T-helper 9 cell (primary cell): Measurements from ENCODE around the gene NUFIP1.
"Not testable (repeated sequence)": the region's sequence is repeated elsewhere in the genome, so short reads cannot be mapped to it uniquely, and the experiment has no call there.

Experiments
- DNase-seq: peaks from one replicate; pipeline ENCODE4 v3.0.0-alpha.2; 2020
- total RNA-seq, 2 donors: gene quantifications; one replicate each; lab custom pipeline; 2026; lab: John Stamatoyannopoulos, UW

NUFIP1 gene
- 9.4 to 14.0 reads per million in 2 donors for total RNA-seq

DNA sequence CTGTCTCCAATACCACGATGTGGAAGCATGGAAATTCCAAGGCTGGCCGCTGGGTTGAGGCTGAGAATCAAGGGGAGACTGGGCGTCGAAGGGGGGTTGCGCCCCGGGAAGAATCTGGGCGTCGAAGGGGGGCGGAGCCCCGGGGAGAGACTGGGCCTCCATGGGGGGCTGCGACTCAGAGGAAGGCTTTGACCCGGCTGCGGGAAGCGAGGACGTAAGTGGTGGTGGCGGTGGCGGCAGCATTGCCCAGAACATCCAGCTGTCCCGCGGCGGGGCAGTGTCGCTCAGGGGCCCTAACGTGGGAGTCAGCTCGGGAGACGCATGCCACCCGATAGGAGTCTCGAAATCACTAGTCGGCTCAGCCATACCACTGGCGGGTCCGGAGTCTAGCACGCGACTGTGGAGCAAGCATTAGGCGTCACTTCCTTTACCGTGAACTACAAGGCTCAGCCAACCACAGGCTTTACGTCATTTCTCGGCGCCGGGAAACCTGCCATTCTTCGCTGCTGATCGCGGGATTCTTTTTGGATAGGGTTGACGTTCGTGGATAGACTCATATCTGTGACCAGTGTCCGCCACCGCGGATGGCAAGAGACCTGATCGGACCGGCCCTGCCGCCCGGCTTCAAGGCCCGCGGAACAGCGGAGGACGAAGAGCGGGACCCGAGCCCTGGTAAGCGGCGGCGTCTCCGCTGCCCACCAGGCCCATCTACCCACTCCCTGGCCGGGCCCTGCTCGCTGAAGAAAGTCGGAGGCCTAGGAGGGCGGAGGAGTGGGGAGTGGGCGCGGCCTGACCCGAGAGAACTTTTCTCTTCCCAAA lies at the start of gene NUFIP1, which contains the start of gene GPALPP1:
Gene NUFIP1, minus strand, starts transcription at position 401 of the 819 bp plus-strand sequence. Its CDS starts 35 bp downstream, at position 366.
Gene GPALPP1, plus strand, starts transcription at position 468 of the 819 bp plus-strand sequence. Its CDS starts 117 bp downstream, at position 585.
- DNase-seq, result peak; percentile 92

DNA sequence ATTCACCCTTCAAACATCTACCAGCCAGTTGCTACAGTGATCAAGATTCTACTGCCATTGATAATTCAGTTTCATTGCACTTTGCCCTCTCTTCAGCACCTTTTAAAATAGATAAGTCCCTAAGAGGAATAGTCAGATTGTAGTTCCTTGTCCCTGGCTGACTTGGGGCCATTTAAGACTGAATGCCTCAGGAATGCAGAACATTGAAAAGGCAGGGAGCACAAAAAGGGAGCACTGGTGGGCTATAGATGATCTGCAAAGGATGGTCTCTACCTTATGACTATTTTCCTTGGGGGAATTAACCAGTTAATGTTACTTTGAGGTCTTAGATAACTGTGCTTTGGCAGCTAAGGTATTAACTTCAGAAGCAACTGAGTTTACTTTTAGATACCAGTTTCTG lies 46.9 kb upstream of the NUFIP1 start:
- no peak for DNase-seq

DNA sequence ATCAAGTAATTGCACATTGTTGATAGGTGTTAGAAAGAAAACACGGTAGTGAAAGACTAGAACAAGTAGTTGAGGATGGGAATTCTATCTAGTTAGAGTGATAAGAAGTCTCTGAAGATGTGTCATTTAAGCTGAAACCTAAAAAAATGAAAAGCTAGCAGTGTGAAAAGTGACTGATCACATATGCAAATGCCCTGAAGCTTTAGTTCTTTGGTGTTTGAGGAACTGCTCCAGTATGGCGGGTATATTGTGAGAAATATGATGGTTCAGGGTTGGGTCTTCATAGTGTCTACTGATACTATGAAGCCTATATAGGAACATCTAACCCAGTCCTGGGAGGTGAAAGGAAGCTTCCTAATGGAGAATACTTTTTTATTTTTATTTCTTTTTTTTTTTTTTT lies 45.1 kb upstream of the NUFIP1 start:
- no peak for DNase-seq

DNA sequence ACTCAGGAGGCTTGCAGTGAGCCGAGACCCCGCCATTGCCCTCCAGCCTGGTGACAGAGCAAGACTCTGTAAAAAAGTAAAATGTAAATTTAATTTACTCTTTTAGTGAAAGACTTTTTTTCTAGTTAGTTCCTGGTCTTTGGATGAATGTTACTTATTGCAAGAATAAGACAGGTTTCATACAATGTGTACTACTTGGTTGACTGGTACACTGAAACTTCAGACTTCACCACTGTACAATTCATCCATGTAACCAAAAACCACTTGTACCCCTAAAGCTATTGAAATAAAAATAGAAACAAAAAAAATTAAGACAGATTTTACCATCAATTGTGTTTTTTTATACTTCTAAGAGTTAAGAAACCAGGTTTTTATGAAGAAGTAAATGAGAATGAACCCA lies 35.6 kb upstream of the NUFIP1 start:
- no peak for DNase-seq

DNA sequence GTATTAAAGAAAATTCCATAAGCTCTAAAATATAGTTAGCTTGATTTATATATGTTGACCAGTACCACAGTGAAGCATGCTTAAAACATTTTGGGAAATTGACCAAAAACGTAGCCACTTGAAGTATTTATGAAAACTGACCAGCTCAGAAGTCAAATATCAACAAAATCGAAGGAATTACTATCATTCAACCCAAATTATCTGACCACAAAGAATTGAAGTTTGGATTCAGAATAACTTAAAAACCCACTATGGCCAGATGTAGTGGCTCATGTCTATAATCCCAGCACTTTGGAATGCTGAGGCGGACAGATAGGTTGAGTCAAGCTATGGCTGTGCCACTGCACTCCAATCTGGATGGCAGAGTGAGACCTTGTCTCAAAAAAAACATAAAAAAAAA lies 32.0 kb upstream of the NUFIP1 start:
- no peak for DNase-seq

DNA sequence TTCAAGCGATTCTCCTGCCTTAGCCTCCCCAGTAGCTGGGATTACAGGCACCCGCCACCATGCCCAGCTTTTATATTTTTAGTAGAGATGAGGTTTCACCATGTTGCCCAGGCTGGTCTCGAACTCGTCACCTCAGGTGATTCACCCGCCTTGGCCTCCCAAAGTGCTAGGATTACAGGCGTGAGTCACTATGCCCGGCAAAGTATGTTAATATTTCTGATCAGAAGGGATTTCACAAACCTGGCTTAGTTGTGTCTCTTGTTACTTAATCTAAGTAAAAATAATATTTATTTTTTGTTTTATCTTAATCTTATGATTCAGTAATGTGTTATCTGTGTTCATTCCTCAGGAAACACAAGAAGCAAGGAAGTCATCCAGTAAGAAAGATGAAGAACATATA lies 30.7 kb upstream of the NUFIP1 start:
- not testable (repeated sequence) for DNase-seq

DNA sequence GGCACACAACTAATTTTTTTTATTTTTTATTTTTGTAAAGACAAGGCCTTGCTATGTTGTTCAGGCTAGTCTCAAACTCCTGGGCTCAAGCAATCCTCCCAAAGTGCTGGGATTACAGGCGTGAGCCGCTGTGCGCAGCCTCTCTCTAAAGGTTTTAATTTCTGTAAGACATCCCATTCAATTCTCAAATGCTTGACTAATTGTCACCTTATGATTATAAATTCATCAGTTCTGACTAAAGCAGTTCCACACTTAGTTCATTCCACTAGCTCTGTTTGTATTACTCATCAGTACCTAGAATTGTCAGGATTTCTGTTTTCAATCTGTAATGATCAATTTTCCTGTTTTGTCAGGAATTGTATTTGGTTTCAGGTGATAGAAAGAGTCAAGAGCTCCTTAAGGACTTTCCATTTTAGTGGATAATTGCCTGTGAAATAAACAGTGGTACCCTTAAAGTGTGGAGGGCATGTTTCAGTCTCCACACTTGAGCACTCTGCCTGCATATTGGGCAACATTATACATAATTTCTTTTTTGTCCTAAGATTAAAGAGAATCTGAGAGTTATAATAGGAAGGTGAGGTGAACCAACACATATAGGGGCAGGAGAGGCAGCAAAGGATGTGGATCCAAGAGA lies 27.6 kb upstream of the NUFIP1 start:
- no peak for DNase-seq

DNA sequence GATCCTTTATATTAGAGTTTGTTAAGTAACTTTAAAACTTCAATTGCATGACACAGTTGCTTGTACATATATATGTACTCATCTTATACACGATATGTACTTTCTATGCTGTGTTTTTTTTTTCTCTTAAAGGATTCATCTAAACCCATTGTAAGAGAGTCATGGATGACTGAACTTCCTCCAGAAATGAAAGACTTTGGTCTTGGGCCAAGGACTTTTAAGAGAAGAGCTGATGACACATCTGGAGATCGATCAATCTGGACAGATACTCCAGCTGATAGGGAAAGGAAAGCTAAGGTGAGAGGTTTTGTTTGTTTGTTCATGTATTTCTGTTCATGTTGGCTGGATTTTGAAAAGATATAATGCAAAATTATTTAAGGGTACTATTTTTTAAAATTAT lies 26.0 kb upstream of the NUFIP1 start:
- DNase-seq, result no peak

DNA sequence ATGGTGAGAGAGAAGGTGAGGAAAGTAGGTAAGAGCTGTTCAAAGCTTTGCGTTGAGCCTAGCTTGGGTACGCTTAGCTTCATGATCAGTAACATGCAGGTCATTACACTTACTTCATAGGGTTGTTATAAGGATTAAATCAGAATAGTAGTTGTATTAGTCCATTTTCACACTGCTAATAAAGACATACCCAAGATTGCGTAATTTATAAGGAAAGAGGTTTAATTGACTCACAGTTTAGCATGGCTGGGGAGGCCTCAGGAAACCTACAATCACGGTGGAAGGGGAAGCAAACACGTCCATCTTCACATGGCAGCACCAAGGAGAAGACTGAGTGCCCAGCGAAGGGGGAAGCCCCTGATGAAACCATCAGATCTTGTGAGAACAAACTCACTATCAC lies 21.9 kb upstream of the NUFIP1 start:
- DNase-seq, result no peak

DNA sequence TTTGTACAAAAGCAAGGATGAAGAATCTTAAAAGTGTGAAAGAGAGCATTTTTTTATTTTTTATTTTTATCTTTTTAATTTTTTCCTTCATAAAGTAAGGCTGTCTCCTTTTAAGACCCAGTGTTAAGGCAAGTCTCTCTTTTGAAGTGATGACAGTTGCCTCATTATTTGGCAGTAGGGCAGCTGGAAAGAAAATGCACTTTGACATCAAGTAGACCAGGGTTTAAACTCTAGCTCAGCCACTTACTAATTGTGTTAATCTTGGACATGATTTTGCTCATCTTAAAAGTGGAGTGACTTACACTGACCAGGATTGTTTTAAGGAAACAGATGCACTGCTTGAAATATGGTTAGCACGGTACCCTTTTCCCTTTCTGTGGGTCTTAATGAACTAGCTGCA lies 18.6 kb upstream of the NUFIP1 start:
- no peak for DNase-seq

DNA sequence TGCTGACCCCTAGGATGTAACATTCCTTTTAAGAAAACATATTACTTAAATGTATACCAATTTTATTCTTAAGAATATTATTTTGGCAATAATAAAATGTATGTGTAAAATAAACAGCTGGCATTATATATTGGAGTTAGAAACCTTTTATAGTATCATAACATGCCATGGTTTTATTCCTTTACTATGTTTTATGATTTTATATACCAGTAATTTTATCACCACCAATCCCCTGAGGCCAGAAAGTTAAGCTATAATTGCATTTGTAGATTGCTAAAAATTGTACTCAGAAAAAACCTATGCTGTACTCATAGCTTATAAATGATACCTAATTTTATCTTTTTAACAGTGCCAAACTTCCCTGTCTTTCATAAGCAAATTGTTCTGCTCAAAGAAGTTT lies 18.0 kb upstream of the NUFIP1 start:
- DNase-seq, result no peak

DNA sequence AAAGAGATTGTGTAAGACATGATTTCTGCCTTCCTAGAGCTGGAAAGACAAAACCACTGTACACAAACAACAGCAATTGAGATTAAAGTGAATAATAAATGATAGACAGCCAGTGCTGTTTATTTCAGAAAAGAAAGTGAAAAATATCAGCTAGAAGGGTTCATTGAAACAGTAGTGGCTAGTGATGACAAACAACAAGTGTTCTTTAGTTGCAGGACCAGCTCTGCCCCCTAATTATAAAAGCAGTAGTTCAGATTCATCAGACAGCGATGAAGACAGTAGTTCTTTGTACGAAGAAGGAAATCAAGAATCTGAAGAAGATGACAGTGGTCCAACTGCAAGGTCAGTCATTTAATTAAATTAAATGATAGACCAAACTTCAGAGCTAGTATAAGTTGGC lies 14.8 kb upstream of the NUFIP1 start:
- DNase-seq, result no peak

DNA sequence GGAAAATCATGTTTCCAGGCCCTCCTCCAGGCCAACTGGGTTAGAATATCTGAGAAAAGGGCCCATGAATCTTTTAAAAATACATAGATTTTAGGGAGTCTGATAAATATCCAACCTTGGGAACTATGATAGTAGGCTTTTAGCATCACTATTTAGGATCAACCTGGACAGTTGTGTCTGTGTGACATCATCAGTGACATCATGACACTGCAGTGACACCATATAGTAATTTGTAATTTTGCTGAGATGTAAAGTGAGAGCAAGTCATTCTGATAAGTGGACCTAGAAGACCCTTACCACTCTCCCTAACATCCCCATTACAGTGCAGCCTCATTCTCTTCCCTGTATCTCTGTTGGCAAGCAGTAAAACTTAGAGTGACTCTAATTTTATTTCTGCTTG lies 14.1 kb upstream of the NUFIP1 start:
- DNase-seq, result no peak

DNA sequence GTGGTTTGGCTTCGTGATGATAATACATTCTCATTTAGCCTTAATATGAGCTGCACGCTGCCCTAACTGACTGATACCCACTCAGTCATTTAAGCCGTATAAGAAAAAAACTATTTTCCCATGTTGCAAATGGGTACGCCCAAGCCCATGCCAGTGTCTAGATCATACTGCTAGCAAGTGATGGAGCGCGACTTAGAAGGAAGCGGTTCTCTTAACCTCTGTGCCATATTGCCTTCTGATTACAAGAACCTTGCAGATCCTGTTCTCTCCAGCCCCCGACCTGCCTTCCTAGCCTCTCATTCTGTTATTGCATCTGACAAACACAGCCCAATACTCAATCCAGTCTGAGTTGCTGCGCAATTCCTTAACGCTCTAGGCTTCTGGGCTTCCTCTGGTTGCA lies 670 bp upstream of the NUFIP1 start:
- DNase-seq, result no peak

DNA sequence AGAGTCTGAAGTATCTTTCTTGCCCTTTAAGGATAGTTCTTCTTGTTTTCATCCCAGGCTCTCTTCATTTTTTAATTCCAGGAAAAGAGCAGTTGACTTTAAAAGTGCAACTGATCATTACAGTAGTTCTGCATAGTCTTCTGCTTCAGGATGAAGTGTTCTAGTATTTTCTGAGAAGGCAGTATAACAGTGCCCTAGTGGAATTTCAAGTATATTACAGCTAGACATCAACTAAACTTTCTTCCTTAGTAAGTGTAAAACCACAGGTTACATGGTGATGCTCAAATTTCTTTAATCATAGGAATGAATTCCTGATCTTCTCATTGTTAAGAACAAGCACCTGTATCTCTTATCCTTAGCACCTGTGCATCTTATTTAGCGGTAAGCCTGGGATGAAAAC lies 10.9 kb downstream of the NUFIP1 start:
- DNase-seq, result no peak

DNA sequence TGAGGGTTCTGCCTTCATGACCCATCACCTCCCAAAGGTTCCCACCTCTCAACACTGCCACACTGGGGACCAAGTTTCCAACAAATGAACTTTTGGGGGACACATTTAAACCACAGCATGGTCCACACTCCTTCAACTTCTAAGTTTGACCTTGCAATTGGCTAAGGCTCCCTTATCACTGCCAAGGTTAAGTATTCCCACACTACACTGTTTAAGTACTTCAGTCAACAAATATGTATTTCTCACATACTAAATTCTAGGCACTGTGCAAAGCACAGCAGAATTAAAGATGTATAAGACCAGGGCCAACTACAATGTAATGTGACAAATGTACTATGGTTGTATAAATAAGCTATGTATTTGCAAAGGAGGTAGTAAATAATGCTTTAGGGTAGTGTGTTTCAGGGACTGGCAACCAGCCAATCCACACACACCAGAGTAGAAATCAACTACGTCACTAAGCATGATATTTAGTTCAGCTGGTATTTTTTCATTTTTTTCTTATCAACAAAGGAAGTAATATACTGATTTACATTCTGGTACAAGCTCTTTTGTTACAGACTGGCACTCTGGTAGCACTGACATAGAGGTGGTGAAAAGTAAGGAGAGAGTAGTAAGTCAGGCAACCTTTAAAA lies 12.2 kb downstream of the NUFIP1 start:
- DNase-seq, result no peak

DNA sequence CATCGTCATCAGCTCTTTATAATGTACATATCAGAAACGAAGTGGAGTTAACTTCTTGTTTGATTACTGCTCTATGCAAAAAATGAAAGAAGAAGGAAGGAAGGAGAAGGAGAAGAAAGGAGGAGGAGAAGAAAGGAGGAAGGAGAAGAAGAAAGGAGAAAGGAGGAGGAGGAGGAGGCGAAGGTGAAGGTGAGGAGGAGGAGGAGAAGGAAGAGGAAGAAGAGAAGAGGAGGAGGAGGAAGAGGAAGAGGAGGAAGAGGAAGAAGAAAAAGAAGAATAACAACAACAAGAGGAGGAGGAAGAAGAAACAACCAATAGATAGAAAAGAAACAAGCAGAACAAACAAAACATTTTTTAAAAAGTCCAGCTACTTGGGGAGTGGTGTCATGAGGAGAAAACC lies 13.1 kb downstream of the NUFIP1 start:
- DNase-seq, result no peak

DNA sequence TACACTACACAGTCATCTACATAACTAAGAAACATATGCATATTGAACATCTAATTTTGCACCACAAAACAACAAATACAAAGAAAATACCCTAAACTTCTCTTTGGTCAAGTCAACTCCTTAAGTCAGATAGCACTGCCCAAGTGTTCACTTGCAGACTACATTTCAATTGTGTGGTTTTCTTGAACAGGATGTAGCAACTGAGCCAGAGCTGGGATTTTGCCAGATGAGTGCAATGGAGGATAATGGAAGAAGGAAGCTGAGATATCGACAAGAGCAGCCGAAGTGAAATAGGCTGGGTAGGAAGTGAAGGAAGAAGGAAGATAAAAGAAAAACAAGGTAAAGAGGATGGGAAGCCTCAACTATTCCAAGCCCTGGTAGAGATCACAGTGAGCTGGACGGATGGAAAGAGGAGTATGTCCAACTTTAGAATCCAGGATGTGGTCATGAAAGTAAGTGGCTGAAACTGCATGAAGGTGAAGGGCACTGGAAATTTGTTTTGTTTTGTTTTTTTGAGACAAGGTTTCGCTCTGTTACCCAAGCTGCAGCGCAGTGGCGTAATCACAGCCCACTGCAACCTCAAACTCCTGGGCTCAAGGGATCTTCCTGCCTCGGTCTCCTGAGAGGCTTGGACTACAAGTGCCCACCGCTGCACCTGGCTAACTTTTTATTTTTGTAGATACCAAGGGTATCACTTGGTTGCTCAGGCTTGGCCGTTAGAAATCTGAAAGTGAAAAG lies 15.0 kb downstream of the NUFIP1 start:
- DNase-seq, result no peak

DNA sequence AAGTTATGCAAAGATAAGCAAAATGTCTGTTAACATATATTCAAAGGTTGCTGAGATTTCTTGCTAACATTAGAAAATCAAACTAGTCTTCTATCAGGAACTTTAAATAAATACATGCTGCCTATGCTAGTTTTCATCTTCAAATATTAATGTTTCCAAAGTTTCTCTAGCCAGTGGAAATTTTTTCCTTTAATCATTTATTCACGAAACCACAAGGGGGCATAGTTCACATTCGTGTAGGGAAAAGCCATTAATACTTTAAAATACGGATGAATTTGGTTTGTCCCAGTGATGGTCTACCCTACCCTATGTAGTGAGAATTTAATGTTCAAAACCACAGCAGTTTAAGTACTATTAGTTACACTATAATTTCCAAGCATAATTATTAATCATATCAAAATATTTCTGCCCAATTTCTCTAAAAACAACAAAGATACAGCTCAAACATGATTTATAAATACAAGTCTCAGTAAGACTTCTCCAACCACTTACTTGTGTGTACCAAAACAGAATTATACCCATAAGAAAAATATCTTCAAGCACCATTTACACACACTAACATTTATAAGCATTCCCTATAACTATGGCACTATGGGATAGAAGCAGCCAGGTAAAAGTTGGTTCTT lies 16.2 kb downstream of the NUFIP1 start:
- no peak for DNase-seq

DNA sequence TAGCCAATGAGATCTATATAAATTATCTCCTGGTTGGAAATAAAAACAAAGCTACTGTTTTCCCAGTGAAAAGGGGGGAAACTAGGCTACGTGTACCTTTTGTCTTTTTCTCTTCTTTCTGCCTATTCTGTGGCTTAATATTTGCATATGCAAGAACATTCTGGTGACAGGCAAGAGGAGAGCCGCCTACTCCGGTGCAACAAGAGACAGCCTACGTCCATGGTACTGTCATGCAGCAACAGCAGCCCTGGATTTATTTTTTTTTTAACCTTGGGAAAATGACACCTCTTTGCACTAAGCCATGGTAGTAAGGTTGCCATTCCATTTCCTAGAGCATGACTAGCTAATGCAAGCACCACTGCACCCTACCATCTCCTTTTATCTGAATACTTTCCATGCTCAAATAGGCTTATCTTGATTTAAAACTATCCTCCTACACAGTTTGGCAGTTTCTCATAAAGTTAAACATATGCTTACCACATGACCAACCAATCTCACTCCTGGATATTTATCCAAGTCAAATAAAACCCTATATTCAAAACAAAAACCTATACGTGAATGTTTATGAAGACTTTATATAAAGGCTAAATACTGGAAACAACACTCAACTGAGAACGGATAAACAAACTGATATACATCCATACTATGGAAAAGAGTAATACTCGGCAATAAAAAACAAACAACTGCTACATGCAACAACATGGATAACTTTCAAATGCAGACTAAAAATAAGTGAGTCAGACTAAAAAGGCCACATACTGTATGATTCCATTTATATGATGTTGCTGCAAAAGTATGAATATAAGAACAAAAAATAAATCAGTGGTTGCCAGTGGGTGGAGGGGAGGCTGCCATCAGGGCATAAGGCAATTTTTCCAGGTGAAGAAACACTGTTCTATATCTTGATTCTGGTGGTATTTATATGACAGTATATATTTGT lies 17.3 kb downstream of the NUFIP1 start:
- no peak for DNase-seq
